Fibroblast of the conjunctiva (primary cell): ENCODE measurements around the gene PRKAG3.

ENCODE experiments used
- DNase-seq: peaks from one replicate; pipeline ENCODE4 v3.0.0-alpha.2; 2010; ENCODE audit warnings: low read depth

The PRKAG3 gene

GRCh38 chr2:218814540-218815243, 16.9 kb downstream of the PRKAG3 start:
- no peak for DNase-seq

- DNase-seq, result no peak
Observed at GRCh38 chr2:218813771-218814460, 17.7 kb downstream of the PRKAG3 start.

GRCh38 chr2:218812861-218813260, 18.7 kb downstream of the PRKAG3 start:
- no peak for DNase-seq

GRCh38 chr2:218812096-218812815, 19.3 kb downstream of the PRKAG3 start:
- DNase-seq, result no peak

GRCh38 chr2:218811382-218811781, 20.2 kb downstream of the PRKAG3 start:
- no peak for DNase-seq

- DNase-seq, result no peak
Observed at GRCh38 chr2:218810256-218810655, 21.3 kb downstream of the PRKAG3 start.

- DNase-seq, result no peak
Observed at GRCh38 chr2:218809515-218809914, 22.1 kb downstream of the PRKAG3 start.

GRCh38 chr2:218807626-218808025, 24.0 kb downstream of the PRKAG3 start:
- no peak for DNase-seq

- DNase-seq, result peak; percentile 99
Observed at GRCh38 chr2:218806346-218806978, 25.1 kb downstream of the PRKAG3 start.

- peak; percentile 23 for DNase-seq
Observed at GRCh38 chr2:218805627-218806026, 26.0 kb downstream of the PRKAG3 start.

- no peak for DNase-seq
Observed at GRCh38 chr2:218804817-218805216, 26.8 kb downstream of the PRKAG3 start.

- DNase-seq, result no peak
Observed at GRCh38 chr2:218802386-218802994, 29.1 kb downstream of the PRKAG3 start.

GRCh38 chr2:218799990-218800389, 31.6 kb downstream of the PRKAG3 start:
- DNase-seq, result no peak

- DNase-seq, result no peak
Observed at GRCh38 chr2:218798767-218799504, 32.7 kb downstream of the PRKAG3 start.

GRCh38 chr2:218796691-218797090, 34.9 kb downstream of the PRKAG3 start:
- DNase-seq, result no peak

GRCh38 chr2:218792433-218792832, 39.2 kb downstream of the PRKAG3 start:
- no peak for DNase-seq

- no peak for DNase-seq
Observed at GRCh38 chr2:218788529-218789255, 42.9 kb downstream of the PRKAG3 start.

GRCh38 chr2:218786133-218786532, 45.5 kb downstream of the PRKAG3 start:
- DNase-seq, result no peak

GRCh38 chr2:218785103-218785502, 46.5 kb downstream of the PRKAG3 start:
- no peak for DNase-seq

GRCh38 chr2:218783688-218784087, 47.9 kb downstream of the PRKAG3 start:
- no peak for DNase-seq

- no peak for DNase-seq
Observed at GRCh38 chr2:218782528-218782844, 49.1 kb downstream of the PRKAG3 start.
